Liver (tissue), 3 donors: ENCODE data around the gene ADCK1.

Experiments
- RAD21 ChIP-seq, 2 donors: IDR thresholded peaks; 2 replicates each; pipeline ENCODE4 v1.6.1; 2016; ENCODE audit warnings: antibody characterized with exemption in 2 of 2, mild to moderate bottlenecking in 2 of 2
- SP1 ChIP-seq: IDR thresholded peaks from 2 replicates; pipeline ENCODE4 v1.6.1; 2018; ENCODE audit warnings: antibody characterized with exemption, mild to moderate bottlenecking
- TF ChIP-seq, protein P1 (sequence below): fragments of 150-350 bp; IDR thresholded peaks from 2 replicates; pipeline ENCODE4 v1.5.1; 2017; ENCODE audit warnings: improper control_type of control experiment, low read depth, low read length; ENCODE audit not compliant: missing input control
- donor health status: healthy.
- donor health status: healthy.

DNA sequence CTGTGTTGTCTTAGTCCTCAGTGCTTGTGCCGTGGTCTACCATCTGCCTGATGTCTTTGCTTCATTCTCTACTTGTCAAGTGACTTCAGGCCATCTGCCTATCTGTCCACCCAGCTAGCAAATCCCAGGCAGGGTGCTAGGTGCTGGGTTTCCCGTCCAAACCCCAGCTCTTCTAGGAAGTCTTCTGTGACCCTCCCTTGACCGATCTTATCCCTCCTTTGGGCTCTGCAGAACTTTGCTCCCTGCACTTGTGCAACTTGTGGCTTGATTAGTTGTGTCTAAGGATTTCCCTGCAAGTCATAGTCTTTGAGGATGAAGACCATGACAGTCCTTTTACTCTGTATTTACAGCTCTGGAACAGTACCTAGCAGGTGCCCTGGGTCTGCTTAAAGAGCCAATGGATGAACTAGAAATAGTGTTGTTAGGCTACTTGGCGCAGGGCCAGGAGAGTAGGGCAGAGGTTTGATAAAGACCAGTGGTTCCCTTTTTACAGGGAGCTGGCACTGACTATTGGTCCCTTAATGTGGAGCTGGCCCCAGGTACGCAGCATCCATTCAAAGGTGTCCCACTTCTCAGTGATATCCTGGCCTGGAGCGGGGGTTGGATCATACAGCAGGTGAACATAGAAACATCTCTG lies 60.1 kb downstream of the ADCK1 start:
- TF ChIP-seq, protein P1, sequence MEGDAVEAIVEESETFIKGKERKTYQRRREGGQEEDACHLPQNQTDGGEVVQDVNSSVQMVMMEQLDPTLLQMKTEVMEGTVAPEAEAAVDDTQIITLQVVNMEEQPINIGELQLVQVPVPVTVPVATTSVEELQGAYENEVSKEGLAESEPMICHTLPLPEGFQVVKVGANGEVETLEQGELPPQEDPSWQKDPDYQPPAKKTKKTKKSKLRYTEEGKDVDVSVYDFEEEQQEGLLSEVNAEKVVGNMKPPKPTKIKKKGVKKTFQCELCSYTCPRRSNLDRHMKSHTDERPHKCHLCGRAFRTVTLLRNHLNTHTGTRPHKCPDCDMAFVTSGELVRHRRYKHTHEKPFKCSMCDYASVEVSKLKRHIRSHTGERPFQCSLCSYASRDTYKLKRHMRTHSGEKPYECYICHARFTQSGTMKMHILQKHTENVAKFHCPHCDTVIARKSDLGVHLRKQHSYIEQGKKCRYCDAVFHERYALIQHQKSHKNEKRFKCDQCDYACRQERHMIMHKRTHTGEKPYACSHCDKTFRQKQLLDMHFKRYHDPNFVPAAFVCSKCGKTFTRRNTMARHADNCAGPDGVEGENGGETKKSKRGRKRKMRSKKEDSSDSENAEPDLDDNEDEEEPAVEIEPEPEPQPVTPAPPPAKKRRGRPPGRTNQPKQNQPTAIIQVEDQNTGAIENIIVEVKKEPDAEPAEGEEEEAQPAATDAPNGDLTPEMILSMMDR = no peak
- no peak for TF ChIP-seq RAD21 (IDR thresholded peaks at IDR 0.05)
- no peak for TF ChIP-seq SP1
